ENCODE measurements around the gene UCHL5. TPM values are rescaled to one million over a fixed set of nuclear protein-coding genes. Genes with fewer than 3 reads are reported as not detected.

Gene UCHL5
- polyA plus RNA-seq (2014; cell fraction: cytosol; rRNA removed) = 25.3 and 30.2 TPM in 2 replicates
- 24.5 and 33.4 TPM in 2 replicates for polyA plus RNA-seq (2014; cell fraction: nucleus; rRNA removed)

GRCh38 chr1:193059282-193060114, at the start of gene UCHL5, which contains the start of gene RO60:
Gene UCHL5 (minus strand): TSS chr1:193059360. CDS start chr1:193059260, 100 bp downstream.
Gene RO60 (plus strand): TSS chr1:193059612. CDS start chr1:193069055, 9,443 bp downstream.
- DNase-seq (ENCODE audit: low spot score) = peak; percentile 98

GRCh38 chr1:193108471-193108870, 49.3 kb upstream of the UCHL5 start:
- no peak for DNase-seq (ENCODE audit: low spot score)

- DNase-seq (ENCODE audit: low spot score) = no peak
Observed at GRCh38 chr1:193105821-193106177, 46.6 kb upstream of the UCHL5 start.

GRCh38 chr1:193104907-193105820, 46.0 kb upstream of the UCHL5 start, which contains the start of gene GLRX2:
Gene GLRX2 (minus strand): TSS chr1:193105414. CDS start chr1:193105382, 32 bp downstream.
- DNase-seq (ENCODE audit: low spot score) = peak; percentile 80

- peak; percentile 45 for DNase-seq (ENCODE audit: low spot score)
Observed at GRCh38 chr1:193104502-193104906, 45.3 kb upstream of the UCHL5 start.

GRCh38 chr1:193103759-193104501, 44.8 kb upstream of the UCHL5 start:
- no peak for DNase-seq (ENCODE audit: low spot score)

GRCh38 chr1:193102662-193103061, 43.5 kb upstream of the UCHL5 start:
- DNase-seq (ENCODE audit: low spot score) = no peak

- DNase-seq (ENCODE audit: low spot score) = no peak
Observed at GRCh38 chr1:193094112-193094511, 35.0 kb upstream of the UCHL5 start.

GRCh38 chr1:193090865-193091264, 31.7 kb upstream of the UCHL5 start:
- no peak for DNase-seq (ENCODE audit: low spot score)

GRCh38 chr1:193087893-193088292, 28.7 kb upstream of the UCHL5 start:
- no peak for DNase-seq (ENCODE audit: low spot score)

- DNase-seq (ENCODE audit: low spot score) = no peak
Observed at GRCh38 chr1:193086342-193086741, 27.2 kb upstream of the UCHL5 start.

- no peak for DNase-seq (ENCODE audit: low spot score)
Observed at GRCh38 chr1:193085263-193085662, 26.1 kb upstream of the UCHL5 start.

- DNase-seq (ENCODE audit: low spot score) = no peak
Observed at GRCh38 chr1:193083365-193084088, 24.4 kb upstream of the UCHL5 start.

- DNase-seq (ENCODE audit: low spot score) = no peak
Observed at GRCh38 chr1:193079187-193079586, 20.0 kb upstream of the UCHL5 start.

GRCh38 chr1:193077991-193078390, 18.8 kb upstream of the UCHL5 start:
- no peak for DNase-seq (ENCODE audit: low spot score)

GRCh38 chr1:193070942-193071341, 11.8 kb upstream of the UCHL5 start:
- DNase-seq (ENCODE audit: low spot score) = no peak

- no peak for DNase-seq (ENCODE audit: low spot score)
Observed at GRCh38 chr1:193070386-193070753, 11.2 kb upstream of the UCHL5 start.

- DNase-seq (ENCODE audit: low spot score) = no peak
Observed at GRCh38 chr1:193069748-193070385, 10.7 kb upstream of the UCHL5 start.

- no peak for DNase-seq (ENCODE audit: low spot score)
Observed at GRCh38 chr1:193068013-193068412, 8.9 kb upstream of the UCHL5 start.

- DNase-seq (ENCODE audit: low spot score) = no peak
Observed at GRCh38 chr1:193066606-193067005, 7.4 kb upstream of the UCHL5 start.

Data from SK-N-DZ (cell line).